ENCODE measurements around the gene PHLDA3. TPM values are rescaled to one million over a fixed set of nuclear protein-coding genes. Genes with fewer than 3 reads are reported as not detected.

PHLDA3 gene
- total and polyA plus RNA-seq, 2 of the 13 experiments (the other 11 are each of a cell fraction or from before 2014, with no cell fraction given), result 16.7 to 33.6 TPM

- no peak for TF ChIP-seq STAT6 (CRISPR knock-in tag; IDR thresholded peaks at IDR 0.05; ENCODE audit: borderline replicate concordance)
- TF ChIP-seq ZNF12 (CRISPR knock-in tag; IDR thresholded peaks at IDR 0.05), result no peak
- no peak for TF ChIP-seq ZNF274 (CRISPR knock-in tag; IDR thresholded peaks at IDR 0.05)
- TF ChIP-seq TBL1XR1 (IDR thresholded peaks at IDR 0.05; ENCODE audit: borderline replicate concordance, low read length, partially characterized antibody), result no peak
- no peak for TF ChIP-seq ZNF331 (CRISPR knock-in tag; IDR thresholded peaks at IDR 0.05)
- TF ChIP-seq IKZF4 (CRISPR knock-in tag; IDR thresholded peaks at IDR 0.05; ENCODE audit: borderline replicate concordance, low read depth, not compliant biosample characterization), result no peak
- TF ChIP-seq TFE3 (CRISPR knock-in tag; IDR thresholded peaks at IDR 0.05), result no peak
- 0 out of 2 replicates have a peak, but pooled peaks have one; percentile 22 for TF ChIP-seq ARID5B (CRISPR knock-in tag; IDR thresholded peaks at IDR 0.05)
- TF ChIP-seq ZNF33A (CRISPR knock-in tag; IDR thresholded peaks at IDR 0.05; ENCODE audit: borderline replicate concordance), result no peak
- TF ChIP-seq SKIL (CRISPR knock-in tag; IDR thresholded peaks at IDR 0.05; ENCODE audit: borderline replicate concordance), result 0 out of 2 replicates have a peak, but pooled peaks have one; percentile 14
- no peak for TF ChIP-seq ZSCAN31 (CRISPR knock-in tag; IDR thresholded peaks at IDR 0.05; ENCODE audit: low read depth)
- TF ChIP-seq PHF5A (CRISPR knock-in tag; IDR thresholded peaks at IDR 0.05; ENCODE audit: low read depth, unreplicated experiment), result no peak
- no peak for TF ChIP-seq ZSCAN12 (CRISPR knock-in tag; IDR thresholded peaks at IDR 0.05)
- TF ChIP-seq SMC3 (IDR thresholded peaks at IDR 0.05; ENCODE audit: low read length), result no peak
- no peak for TF ChIP-seq ZNF512 (CRISPR knock-in tag; IDR thresholded peaks at IDR 0.05)
- TF ChIP-seq ZNF30 (CRISPR knock-in tag; IDR thresholded peaks at IDR 0.05), result no peak
These were observed 25.0 kb upstream of the PHLDA3 start (continued) for GRCh38 chr1:201493757-201494617.
